HG03521 (cell line): ENCODE data around the gene ATP6V1G2.
"Not testable (repeated sequence)": the region's sequence is repeated elsewhere in the genome, so short reads cannot be mapped to it uniquely, and the experiment has no call there.

Source experiments
- ATAC-seq: cut with Tn5 transposase; IDR thresholded peaks from one replicate; pipeline ENCODE4 v1.9.1; 2021; ENCODE audit warnings: mild to moderate bottlenecking, moderate library complexity; ENCODE audit not compliant: unreplicated experiment

ATP6V1G2 gene

GRCh38 chr6:31530659-31531058 lies 15.7 kb downstream of the ATP6V1G2 start:
- no peak for ATAC-seq

- ATAC-seq = no peak
These were observed 16.9 kb downstream of the ATP6V1G2 start for GRCh38 chr6:31529329-31530150.

DNA sequence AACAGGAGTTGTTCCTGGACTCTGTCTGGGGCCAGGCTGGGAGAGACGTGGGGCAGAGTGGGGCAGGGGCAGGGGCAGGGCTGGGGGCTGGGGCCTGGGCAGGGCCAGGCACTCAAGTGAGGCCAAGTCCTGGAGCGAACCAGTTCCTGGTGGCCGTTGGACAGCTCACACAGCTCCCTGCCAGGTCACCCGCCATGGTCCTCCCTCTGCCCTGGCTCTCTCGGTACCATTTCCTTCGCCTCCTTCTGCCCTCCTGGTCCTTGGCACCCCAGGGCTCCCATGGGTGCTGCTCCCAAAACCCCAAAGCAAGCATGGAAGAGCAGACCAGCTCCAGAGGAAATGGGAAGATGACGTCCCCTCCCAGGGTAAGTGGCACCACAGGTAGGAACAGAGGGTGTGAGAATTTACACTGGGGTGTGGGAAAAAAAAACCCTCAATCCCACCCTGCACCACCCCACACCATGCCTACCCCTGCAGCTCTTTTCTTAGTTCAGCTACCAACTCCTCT lies 17.5 kb downstream of the ATP6V1G2 start, which contains the start of gene MCCD1:
Gene MCCD1, plus strand, starts transcription at position 142 of the 508 bp plus-strand sequence. Its CDS starts 53 bp downstream, at position 195.
- no peak for ATAC-seq

DNA sequence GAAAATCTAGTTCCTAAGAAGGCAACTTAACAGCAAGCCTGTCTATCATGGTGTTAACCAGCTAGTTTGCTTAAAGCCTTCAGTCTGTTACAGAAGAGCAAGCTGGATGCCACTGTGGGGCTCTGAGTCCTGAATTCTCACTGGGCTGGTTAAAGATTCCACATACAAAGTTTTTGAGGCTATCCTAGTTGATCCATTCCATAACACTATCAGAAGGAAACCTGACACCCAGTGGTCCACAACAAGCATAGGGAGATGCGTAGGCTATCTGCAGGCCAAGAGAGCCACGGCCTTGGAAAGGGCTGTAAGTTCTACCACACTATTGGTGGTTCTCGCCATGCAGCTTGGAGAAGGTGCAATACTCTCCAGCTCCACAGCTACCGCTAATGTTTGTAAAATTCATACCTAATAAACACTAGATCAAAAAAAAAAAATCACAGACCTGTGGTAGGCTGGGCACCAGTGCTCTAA lies 18.1 kb downstream of the ATP6V1G2 start:
- no peak for ATAC-seq

GRCh38 chr6:31525932-31526591 lies 20.3 kb downstream of the ATP6V1G2 start:
- no peak for ATAC-seq

GRCh38 chr6:31525553-31525931 lies 20.9 kb downstream of the ATP6V1G2 start:
- ATAC-seq = no peak

DNA sequence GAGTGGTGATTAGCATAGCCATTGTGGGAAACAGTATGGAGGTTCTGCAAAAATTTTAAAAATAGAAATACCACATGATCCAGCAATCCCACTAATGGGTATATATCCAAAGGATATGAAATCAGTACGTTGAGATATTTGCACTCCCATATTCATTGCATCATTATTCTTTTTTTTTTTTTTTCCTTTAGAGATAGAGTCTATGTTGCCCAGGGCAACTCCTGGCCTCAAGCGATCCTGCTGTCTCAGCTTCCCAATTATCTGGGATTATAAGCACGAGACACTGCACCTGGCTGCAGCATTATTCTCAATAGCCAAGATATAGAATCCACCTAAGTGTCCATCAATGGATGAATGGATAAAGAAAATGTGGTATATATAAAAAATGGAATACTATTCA lies 24.6 kb downstream of the ATP6V1G2 start:
- no peak for ATAC-seq

DNA sequence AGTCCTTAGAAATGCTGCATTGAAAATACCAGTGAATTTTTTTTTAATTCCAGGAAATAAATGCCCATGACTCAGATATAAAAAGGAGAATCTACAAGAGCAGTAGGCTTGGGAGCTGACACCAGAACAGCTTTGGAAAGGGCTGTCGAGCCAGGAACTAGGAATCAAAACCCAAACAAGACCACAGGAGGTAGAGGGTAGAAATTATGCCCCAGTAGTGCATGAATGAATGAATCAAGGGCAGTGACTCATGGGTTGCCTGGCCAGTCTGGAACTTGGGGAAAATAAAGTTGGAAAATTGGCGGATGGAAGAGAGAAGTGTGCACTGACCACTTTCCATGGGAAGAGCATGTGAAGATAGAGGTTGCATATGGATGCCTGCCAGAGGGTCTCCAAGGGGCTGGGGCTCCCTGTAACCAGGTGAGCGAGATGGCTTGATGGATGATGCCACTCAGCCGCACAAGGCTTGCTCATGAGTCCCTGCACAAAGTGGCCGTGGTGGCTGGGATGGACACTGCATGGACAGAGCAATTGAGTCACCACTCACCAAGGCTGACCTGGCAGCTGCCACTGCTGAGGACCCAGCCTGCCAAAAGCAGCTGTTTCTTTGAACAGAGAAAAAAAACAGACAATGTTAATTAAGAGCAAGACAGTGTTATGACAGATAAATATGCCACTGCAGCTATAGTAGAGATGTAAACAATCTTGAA lies 32.8 kb downstream of the ATP6V1G2 start:
- no peak for ATAC-seq

- no peak for ATAC-seq
These were observed 36.4 kb downstream of the ATP6V1G2 start for GRCh38 chr6:31510007-31510406.

GRCh38 chr6:31509036-31509435 lies 37.4 kb downstream of the ATP6V1G2 start:
- ATAC-seq = not testable (repeated sequence)

- no peak for ATAC-seq
These were observed 43.8 kb downstream of the ATP6V1G2 start for GRCh38 chr6:31502586-31502985.

GRCh38 chr6:31499648-31500047 lies 46.8 kb downstream of the ATP6V1G2 start:
- not testable (repeated sequence) for ATAC-seq

GRCh38 chr6:31498748-31499147 lies 47.7 kb downstream of the ATP6V1G2 start:
- ATAC-seq = no peak

- peak; percentile 42 for ATAC-seq
These were observed 48.6 kb downstream of the ATP6V1G2 start, which contains the start of gene MICB for GRCh38 chr6:31497531-31498476. TSS of gene MICB (plus strand) at chr6:31498145. CDS start at chr6:31498194, 49 bp downstream.

DNA sequence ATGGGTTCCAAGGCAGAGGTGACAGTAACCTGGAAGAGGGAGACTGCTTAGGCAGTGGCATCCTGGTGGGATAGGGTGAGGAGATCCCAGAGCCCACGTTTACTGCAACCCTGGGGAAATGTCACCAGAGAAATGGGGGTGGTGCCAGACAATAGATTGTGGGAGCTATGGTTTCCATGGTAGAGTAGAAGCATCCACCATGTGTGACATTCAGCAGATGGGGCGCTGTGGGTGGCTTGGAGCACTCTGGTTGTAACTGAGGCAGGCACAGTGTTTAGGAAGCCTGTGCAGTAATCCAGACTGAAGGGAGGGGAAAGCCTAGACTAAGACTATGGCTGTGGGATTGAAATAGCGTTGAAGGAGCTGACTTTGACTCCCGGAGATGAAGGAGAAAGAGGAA lies 49.6 kb downstream of the ATP6V1G2 start:
- ATAC-seq = not testable (repeated sequence)

DNA sequence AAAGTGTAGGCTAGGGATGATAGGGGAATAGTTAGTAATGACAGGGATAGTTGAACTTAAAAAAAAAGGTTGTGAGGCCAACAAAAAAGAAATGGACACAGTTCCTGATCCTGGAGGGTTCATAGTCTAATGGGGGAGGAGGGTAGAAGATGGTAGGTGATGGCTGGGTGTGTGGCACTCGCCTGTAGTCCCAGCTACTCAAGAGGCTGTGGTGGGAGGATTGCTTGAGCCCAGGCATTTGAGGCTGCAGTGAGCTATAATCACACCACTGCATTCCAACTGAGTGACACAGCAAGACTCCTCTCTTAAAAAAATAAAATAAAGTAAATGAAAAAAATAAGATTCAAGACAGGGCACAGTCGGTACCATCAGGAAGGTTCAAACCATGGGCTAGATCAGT lies 50.8 kb downstream of the ATP6V1G2 start:
- no peak for ATAC-seq
